A673 (cell line): Measurements from ENCODE around the gene TMBIM1. TPM values are rescaled to one million over a fixed set of nuclear protein-coding genes. Genes with fewer than 3 reads are reported as not detected.
"Not testable (repeated sequence)": the region's sequence is repeated elsewhere in the genome, so short reads cannot be mapped to it uniquely, and the experiment has no call there.

Experiments
- BruUV-seq: library from RNA; stranded (reverse); fragments of 400-500 nt; replicated peaks from 2 replicates; lab custom pipeline; 2021; lab: Mats Ljungman, UMichigan
- CTCF ChIA-PET: fragments of 300-600 bp; sonication (Branson Sonifier 250); formaldehyde crosslinking; loops from one replicate; lab custom pipeline; 2022; ENCODE audit warnings: antibody characterized with exemption; lab: Charles Lee
- POLR2A ChIA-PET: fragments of 300-600 bp; sonication (Branson Sonifier 250); formaldehyde crosslinking; loops from one replicate; lab custom pipeline; 2022; ENCODE audit warnings: antibody characterized with exemption; ENCODE audit not compliant: low non-redundant PET; lab: Charles Lee
- DNase-seq: peaks from one replicate; pipeline ENCODE4 v3.0.0-alpha.2; 2015; ENCODE audit warnings: low spot score
- H3K27ac ChIP-seq: fragments of 200-600 bp; sonication (generic); 2 replicates; pipeline ENCODE4 v1.5.1; 2016; ENCODE audit warnings: mixed run types, low read depth, mild to moderate bottlenecking, mixed read lengths, antibody characterized with exemption, low read length; ENCODE audit not compliant: poor library complexity, severe bottlenecking
- H3K27me3 ChIP-seq: fragments of 200-600 bp; sonication (generic); replicated peaks from 2 replicates; pipeline ENCODE4 v1.6.1; 2017; ENCODE audit warnings: mixed run types, low read depth, mild to moderate bottlenecking, mixed read lengths, antibody characterized with exemption, low read length; ENCODE audit not compliant: insufficient read depth, poor library complexity
- H3K36me3 ChIP-seq: fragments of 200-600 bp; sonication (generic); 2 replicates; pipeline ENCODE4 v1.6.1; 2016; ENCODE audit warnings: mixed run types, mild to moderate bottlenecking, mixed read lengths, antibody characterized with exemption, low read length; ENCODE audit not compliant: insufficient read depth, poor library complexity, severe bottlenecking
- H3K4me1 ChIP-seq: fragments of 200-600 bp; sonication (generic); 2 replicates; pipeline ENCODE4 v1.6.1; 2017; ENCODE audit warnings: mixed run types, mild to moderate bottlenecking, mixed read lengths, antibody characterized with exemption, low read length; ENCODE audit not compliant: insufficient read depth, poor library complexity, severe bottlenecking
- H3K4me3 ChIP-seq: fragments of 200-600 bp; sonication (generic); 2 replicates; pipeline ENCODE4 v1.5.1; 2016; ENCODE audit warnings: low read depth, mixed run types, mild to moderate bottlenecking, mixed read lengths, low read length; ENCODE audit not compliant: poor library complexity, severe bottlenecking
- H3K9me3 ChIP-seq: fragments of 200-600 bp; sonication (generic); 2 replicates; pipeline ENCODE4 v1.6.1; 2016; ENCODE audit warnings: mixed run types, low read depth, mild to moderate bottlenecking, mixed read lengths, antibody characterized with exemption, low read length; ENCODE audit not compliant: poor library complexity, severe bottlenecking
- CTCF ChIP-seq: fragments of 300-800, 200-600 bp; sonication (generic); conservative IDR thresholded peaks from 2 replicates; pipeline ENCODE4 v1.5.1; 2017; ENCODE audit warnings: low read depth, mild to moderate bottlenecking, antibody characterized with exemption, low read length, moderate library complexity, mixed read lengths
- EZH2 ChIP-seq: fragments of 200-600 bp; sonication (generic); IDR thresholded peaks from 2 replicates; pipeline ENCODE4 v1.6.1; 2017; ENCODE audit warnings: borderline replicate concordance, low read depth, mild to moderate bottlenecking, mixed read lengths, antibody characterized with exemption, low read length; ENCODE audit not compliant: poor library complexity, severe bottlenecking
- intact Hi-C: fragments of 100-400 bp; cut with micrococcal nuclease; formaldehyde crosslinking; loops from one replicate; pipeline ENCODE4 v1.10.0; 2022; ENCODE audit not compliant: unreplicated experiment
- total RNA-seq: library from RNA; stranded (reverse); gene quantifications from 2 replicates; pipeline ENCODE4 v1.2.3, GENCODE V29; 2021

The TMBIM1 gene
- total RNA-seq, 1 experiment from 2014 or later: 43.9 TPM

DNA sequence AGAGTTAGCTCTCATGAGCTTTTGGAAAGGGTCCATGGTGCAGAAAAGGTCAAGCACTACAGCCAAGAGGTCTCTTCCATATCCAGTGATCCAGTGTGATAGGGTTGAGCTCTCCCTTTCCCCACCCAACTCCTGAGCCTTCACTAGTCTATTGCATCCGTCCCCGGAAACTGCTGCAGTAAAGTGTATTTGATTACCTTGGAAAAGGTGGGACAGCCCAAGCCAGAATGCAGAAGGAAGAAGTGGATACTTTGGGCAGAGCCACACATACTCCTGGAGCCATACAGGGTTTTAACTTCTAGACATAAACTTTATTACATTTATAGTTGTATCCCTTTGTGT, 18.4 kb downstream of the TMBIM1 start:
- peaks cover 20% of the 10 kb centered on the region for H3K4me1 ChIP-seq
- no peak overlapping the region for H3K4me3 ChIP-seq
- DNase-seq: no peak
- no peaks in the 10 kb centered on the region for H3K9me3 ChIP-seq
- H3K27me3 ChIP-seq: no peaks in the 10 kb centered on the region
- CTCF ChIA-PET: no interaction called here
- TF ChIP-seq CTCF (no peak), EZH2 (no peak)
- intact Hi-C loops: loop anchor here (2.0 to 5.0 kb wide), 3 partner anchors 87 to 573 kb away; no protein-coding TSS in a partner anchor
- H3K36me3 ChIP-seq: peaks cover 35% of the 10 kb centered on the region
- BruUV-seq: no TSS peak
- POLR2A ChIA-PET: no interaction called here
- no peak overlapping the region for H3K27ac ChIP-seq

DNA sequence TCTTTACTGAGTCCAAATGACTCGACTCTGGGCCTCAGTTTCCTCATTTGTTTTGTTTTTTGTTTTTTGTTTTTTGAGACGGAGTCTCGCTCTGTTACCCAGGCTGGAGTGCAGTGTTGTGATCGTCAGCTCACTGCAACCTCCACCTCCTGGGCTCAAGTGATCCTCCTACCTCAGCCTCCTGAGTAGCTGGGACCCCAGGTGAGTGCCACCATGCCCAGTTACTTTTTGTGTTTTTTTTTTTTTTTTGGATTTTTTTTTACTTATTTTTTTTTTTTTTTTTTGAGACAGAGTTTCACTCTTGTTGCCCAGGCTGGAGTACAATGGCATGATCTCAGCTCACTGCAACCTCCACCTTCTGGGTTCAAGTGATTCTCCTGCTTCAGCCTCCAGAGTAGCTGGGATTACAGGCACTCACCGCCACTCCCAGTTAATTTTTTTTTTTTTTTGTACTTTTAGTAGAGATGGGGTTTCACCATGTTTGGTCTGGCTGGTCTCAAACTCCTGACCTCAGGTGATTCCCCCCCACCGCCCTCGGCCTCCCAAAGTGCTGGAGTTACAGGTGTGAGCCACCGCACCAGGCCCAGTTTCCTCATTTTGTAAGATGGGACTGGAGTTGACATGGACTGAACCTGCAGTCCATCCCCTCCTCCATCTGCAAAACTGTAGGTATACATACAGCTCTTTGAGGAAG, 18.9 kb downstream of the TMBIM1 start:
- H3K4me1 ChIP-seq: peaks cover 20% of the 10 kb centered on the region
- H3K27ac ChIP-seq, DNase-seq, H3K27me3 ChIP-seq, POLR2A ChIA-PET, BruUV-seq, H3K9me3 ChIP-seq, H3K4me3 ChIP-seq: not testable (repeated sequence)
- peaks cover 35% of the 10 kb centered on the region for H3K36me3 ChIP-seq
- CTCF ChIA-PET: interaction anchor here (0.6 to 1.4 kb wide), 4 partner anchors 14 to 181 kb away, joined by 3 to 4 read pairs (median 3); no protein-coding TSS in a partner anchor
- intact Hi-C loops: loop anchor here (2.0 to 5.0 kb wide), 3 partner anchors 86 to 574 kb away; no protein-coding TSS in a partner anchor

DNA sequence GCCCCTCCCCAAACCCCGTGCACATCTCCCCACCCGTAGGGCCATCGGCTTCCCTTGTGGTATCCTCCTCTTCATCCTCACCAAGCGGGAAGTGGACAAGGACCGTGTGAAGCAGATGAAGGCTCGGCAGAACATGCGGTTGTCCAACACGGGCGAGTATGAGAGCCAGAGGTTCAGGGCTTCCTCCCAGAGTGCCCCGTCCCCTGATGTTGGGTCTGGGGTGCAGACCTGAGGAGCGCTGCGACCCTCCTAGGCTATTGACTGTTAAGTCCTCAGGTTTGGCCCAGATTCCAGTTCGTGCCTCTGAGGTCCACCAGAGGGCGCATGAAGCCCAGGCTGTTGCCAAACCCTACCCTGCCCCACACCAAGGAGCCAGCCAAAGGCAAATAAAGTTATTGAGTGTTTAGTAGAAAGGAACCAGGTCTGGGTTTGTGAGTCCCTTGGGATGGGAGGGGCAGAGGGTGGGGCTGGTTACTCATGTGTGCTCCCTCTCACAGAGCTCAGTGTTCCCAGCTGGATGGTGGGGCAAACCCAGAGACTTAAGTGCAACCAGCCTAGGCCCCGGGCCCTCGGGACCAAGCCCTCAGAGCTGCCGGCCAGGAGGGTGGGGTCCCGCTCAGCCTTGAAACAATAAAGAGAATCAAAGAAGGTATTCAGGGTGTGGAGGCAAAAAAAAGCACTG, 19.6 kb downstream of the TMBIM1 start:
- peak; percentile 96 for DNase-seq
- Histone ChIP-seq H3K4me1 (peaks cover 20% of the 10 kb centered on the region), H3K36me3 (peaks cover 34% of the 10 kb centered on the region), H3K27me3 (no peaks in the 10 kb centered on the region), H3K27ac (no peak overlapping the region), H3K9me3 (no peaks in the 10 kb centered on the region), H3K4me3 (no peak overlapping the region)
- BruUV-seq: no TSS peak
- intact Hi-C loops: loop anchor here (1.0 to 5.0 kb wide), 5 partner anchors 84 to 575 kb away; partner anchors contain the start of gene CATIP
- ChIA-PET CTCF (interaction anchor here (0.6 to 1.4 kb wide), 4 partner anchors 15 to 182 kb away, joined by 3 to 4 read pairs (median 3); no protein-coding TSS in a partner anchor), POLR2A (no interaction called here)
- TF ChIP-seq EZH2: no peak
- peak; percentile 94 for TF ChIP-seq CTCF
